HG03442 (cell line): ENCODE data around the gene CASTOR1.

Source experiments
- ATAC-seq: cut with Tn5 transposase; IDR thresholded peaks from one replicate; pipeline ENCODE4 v1.9.1; 2021; ENCODE audit warnings: mild to moderate bottlenecking, moderate library complexity; ENCODE audit not compliant: unreplicated experiment

Gene CASTOR1

DNA sequence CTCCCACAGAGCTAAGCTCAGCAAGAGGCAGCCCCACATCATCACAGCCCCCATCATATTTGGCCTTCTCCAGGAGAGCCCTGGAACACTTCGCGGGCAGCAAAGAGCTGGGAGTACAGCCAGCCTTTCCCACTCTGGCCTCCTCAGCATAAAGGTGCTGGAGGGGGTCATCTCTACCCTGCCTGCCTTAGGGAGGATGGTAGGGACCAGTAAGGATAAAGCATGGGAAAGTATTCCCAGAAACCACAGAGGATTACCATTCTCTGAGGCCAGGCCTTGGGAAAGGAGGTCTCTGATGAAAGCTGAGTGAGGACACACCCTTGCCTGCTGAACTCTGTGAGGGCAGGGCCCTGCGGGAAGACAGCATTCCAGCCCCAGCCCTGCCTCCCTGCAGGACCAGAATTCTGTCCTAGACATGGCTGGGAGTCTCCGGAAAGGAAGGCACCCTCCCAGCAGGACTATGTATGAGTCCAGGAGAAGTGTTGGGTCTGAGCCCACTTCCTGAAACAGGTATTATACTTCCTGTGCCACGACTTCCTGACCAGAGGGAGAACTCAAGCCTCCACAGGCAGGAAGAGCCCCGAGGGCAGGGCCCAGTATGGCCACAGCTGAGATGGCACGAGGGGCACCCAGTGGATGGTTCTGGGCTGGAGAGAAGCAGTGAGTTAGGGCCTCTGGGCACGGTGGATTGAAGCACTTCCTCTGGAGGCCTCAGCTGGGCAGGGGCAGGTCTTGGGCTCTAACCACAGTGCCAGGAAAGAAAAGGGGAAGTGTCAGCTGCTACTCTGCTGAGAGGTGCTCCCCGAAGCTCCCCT lies 12.9 kb upstream of the CASTOR1 start:
- no peak for ATAC-seq

GRCh38 chr22:30299322-30299721 lies 10.0 kb upstream of the CASTOR1 start:
- no peak for ATAC-seq

DNA sequence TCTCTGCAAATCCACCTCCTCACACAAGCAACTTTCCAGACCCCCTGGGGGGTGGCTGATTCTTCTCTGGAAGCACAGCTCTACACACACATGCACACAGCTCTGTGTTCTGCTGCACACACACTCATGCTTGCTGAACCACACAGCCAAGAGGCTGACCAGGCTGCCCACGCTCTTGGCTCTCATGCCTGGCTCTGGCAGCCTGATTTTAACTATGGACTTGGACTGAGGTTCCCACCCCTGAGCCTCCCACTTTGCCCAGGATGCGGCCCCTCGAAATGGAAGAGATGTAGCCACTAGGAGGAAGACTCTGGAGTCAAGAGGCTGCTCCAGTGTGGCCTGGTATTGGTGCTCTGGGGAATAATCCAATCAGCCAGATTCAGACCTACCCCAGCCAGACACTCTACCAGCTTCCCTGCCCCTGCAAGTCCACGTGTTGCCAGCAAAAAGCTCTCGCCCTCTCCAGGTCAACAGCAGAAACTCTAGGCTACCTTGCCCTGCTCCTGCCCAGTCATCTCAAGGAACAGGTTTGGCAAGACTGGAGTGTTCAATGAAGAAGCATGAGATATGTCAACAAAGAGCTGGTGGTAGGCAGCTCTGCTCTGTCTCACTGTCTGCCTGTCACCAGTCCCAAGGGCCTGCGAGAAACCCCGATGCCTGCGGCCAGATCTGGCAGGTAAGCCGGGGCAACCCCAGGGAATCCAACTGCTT lies 8.8 kb upstream of the CASTOR1 start:
- ATAC-seq, result no peak

GRCh38 chr22:30297276-30297990 lies 8.1 kb upstream of the CASTOR1 start:
- ATAC-seq, result no peak

GRCh38 chr22:30296833-30297232 lies 7.5 kb upstream of the CASTOR1 start:
- no peak for ATAC-seq

DNA sequence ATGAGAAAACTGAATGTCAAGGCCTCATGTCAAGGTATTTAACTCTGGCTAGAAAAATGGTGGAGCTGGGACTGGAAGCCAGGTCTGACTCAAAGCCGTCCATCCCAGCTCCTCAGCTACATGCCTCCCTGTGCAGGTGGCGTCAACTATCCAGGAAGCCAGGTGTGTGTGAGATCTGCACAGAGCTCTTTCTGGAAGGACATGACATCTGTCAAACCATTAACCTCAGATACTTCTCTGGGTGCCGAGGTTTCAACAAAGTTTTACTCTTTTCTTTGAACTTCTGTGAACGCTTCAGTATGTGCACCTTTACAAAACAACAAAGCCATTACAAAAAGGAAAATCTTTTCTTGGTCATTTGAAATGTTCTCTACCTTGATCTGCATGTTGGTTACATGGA lies 7.0 kb upstream of the CASTOR1 start:
- no peak for ATAC-seq

DNA sequence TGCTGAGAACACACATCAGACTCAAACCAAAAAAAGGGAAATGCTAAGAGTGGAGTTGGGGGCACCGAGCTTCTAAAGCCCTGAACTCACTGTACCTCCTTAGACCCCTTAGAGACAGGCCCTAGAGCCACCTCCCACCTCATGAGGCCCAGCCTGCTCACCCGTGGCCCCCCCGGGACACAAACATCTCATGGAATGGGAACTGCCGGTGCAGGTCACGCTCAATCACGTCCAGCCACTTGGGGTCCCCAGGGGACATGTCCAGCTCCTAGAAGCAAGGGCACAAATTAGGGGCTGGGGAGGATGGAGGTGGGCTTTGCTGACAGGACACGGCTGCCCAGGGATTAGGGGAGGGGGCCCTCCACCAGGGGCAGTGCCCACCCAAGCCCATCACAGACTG lies 6.3 kb upstream of the CASTOR1 start:
- no peak for ATAC-seq

- no peak for ATAC-seq
Measured at GRCh38 chr22:30294830-30295229, 5.5 kb upstream of the CASTOR1 start.

DNA sequence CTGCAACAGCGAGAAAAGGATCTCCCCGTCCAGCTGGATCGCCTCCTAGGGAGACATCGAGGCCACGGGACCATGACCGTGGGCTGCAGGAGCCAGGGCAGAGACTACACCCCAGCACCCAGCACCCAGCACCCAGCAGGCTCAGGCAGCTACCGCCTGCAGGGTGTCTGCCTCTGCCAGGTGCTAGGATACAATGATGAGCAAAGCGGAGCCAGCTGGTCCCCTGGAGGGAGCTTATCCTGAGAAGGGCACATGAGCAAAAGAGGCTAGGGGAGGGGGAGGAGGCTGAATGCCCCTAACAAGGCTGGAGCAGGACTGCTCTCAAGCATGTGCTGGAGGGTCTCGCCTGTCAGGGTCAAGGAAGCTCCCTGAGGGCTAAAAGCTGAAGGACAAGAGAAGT lies 4.8 kb upstream of the CASTOR1 start:
- ATAC-seq, result no peak

GRCh38 chr22:30293026-30293425 lies 3.7 kb upstream of the CASTOR1 start:
- no peak for ATAC-seq

DNA sequence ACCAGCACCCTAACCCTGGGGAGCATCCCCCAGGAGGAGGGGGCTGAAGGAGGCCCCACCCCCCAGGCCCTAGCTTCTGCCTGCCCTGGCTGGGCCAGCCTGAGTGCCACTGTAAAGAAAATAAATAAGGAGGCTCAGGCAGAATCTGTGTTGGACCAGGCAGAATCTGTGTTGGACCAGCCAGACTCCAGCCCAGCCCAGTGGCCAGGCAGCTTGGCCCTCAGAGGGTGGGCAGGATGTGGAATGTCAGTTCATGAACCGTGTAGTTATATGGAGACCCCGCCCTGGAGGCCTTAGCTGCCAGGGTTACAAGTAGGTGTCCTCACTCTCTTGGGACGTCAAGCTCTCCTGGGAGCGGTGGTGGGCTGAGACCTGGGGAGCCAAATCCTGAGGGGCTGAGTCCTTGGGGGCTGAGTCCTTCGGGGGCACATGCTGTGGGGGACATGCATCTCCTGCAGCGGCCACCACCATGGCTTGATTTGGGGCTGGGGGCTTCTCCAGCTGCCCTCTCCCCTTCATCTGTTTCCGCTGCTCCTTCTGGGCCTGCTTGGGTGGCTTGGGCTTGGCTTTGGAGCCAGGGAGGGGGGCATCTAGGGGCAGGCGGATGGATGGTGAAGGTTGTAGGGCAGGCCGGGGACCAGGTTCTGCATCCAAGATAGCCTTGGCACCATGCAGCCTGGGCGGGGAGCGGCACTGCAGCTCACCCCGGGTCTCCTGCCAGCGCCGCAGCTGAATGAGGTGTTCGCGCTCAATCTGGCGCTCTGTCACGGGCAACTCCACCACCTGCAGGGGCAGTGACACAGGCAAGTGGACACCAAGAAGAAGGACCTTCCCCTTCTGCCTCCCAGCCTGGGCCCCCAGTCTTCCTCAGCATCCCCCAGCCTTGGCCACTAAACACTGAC lies 3.0 kb upstream of the CASTOR1 start:
- ATAC-seq, result no peak

DNA sequence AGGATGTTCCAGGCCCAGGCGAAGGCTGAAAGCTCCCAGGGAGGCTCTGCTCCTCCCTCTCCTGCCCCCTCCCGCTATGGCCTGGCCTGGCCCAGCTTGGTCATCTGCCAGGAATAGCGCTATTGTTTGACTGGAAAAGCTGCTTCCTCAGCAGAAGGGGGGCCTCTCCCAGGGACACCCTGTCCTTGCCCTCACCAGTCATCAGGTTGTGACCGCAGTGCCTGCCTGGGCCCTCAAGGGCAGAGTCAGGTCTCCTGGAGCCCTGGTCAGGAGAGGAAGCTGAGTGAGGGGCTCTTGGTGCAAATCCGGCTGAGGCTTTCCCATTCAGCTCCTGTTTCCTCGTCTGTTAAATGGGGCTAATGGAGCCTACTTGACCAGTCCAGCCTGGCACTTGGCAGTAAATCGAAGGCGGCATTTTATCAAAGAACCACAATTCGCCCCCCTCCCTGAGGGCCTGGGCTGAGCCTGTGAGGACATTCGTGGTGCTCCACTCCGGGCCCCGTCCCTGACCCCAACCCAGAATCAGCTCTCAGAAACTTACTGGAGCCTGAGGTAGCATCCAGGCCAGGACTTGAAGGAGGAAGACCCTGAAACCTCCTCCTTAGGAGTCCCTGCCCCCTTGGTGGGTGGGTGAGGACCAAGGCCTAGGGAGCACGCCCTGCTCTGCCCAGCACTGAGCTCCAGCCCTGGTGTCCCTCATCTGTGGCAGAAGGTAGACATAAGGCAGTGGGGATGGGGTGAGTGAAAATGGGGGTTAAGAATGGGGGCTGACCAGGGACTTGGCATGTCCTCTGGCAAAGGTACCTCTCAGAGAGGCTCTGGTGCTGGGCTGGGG lies 2.0 kb upstream of the CASTOR1 start:
- ATAC-seq, result no peak

DNA sequence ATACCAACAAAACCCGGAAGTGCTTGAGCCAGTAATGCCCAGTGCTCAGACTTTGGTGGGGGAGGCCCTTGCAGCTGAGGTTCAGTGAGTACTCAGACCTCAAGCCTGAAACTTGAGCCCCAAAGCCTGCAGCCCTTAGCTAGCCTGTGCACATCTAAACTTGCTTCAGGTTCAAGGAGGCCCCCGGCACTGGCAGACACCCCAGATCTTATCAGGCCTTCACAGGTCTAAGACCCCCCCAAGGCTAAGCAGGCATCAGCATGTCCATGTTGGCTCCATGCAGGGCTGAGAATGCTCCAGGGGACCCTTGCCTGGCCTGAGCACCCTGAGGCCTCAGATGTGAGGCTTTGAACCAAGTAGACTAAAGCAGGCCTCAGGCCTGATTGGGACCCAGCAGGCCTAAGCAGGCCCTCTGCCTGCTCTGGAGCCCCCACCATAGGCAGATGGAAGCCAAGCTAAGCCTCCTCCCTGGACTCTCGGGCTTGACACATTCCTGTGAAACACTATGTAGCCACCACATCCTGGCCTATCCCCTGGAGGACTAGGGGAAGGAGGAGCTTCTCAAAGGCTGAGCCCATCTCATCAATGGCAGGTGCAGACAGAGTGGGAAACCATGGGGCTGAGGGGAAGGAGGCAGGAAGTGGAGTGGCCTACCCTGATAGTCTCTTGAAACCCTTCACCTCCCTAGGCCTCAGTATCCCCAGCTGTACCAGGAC lies 1.2 kb upstream of the CASTOR1 start:
- ATAC-seq, result no peak

- ATAC-seq, result peak; percentile 9
Measured at GRCh38 chr22:30289980-30290313, 642 bp upstream of the CASTOR1 start.

GRCh38 chr22:30288419-30289140 lies 725 bp downstream of the CASTOR1 start:
- no peak for ATAC-seq

DNA sequence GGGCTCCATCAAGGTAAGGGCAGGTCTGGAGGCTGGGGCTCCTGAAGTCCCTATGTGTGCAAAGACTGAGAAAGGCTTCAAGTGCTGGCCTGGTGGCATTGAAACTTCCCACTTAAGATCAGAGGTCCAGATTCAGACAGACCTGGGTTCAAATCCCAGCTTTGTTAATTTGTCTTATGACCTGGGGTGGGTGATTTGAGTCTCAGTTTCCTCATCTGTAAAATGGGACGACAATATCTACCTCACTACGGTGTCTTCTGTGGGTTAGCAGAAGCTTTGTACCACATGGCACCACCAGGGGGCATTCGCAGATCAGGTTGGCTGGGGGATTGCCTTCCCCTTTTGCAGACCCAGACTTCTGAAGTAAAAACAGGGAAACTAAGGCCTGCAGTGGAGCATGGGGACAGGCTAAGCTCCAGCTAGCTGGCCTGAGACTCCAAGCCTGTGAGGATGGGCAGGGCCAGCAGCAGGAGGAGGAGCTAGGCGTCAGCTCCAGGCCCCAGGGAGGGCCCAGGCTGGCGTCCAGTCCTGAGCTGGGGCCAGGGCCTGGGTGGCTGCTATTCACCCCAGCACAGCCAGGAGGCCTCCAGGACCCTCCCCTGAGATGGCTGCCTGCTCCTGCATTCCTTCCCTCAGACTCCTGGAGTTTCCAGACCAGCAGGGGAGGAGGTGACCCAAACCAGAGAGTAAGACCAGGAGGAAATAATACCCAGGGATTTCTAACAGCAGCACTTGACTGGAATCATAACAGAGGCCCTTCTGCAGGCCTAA lies 1.5 kb downstream of the CASTOR1 start:
- ATAC-seq, result no peak

DNA sequence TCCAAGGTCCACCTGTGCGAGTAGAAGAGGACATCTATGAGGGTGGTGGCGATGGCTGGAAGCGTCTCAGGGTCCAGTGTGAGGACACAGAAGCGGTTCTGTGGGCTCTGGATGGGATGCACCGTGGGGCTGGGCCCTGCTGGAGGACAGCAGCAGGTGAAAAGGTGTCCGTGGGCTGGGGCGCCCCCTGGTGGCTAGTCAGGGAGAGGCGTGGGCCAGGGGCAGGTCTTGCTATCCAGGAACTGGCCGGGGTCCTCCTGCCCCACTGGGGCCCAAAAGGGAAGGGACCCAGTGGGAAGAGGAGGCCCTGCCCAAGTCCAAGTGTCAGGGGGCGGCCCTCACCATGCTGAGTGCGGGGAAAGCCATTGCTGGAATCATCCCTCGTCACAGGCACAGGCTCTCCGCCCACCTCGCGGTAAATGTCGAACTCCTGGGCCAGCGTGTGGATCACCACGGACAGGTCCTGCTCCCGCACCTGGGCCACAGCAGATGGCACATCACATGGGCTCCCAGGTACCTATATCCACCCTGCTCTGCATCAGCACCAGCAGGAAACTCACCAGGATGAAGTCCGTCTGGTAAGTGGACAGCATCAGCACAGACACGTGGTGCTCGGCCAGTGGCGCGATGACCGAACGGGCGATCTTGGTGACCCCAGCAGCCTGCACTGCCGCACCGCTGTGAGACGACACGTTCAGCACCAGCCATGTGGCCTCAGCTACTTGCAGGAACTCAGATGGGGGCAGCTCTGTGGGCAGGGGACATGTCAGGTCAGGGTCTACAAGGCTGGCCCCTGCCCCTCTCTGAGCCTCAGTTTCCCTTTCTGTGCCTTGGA lies 2.3 kb downstream of the CASTOR1 start:
- no peak for ATAC-seq
